Stimulated activated CD4-positive, alpha-beta T cell treated with anti-CD3 and anti-CD28 coated beads, Interleukin-2, amount 100 ng/mL, for 48 hours (primary cell): ENCODE results near the gene BCAN.
A peak's percentile ranks its signal among the peaks of the same experiment; 100 is the strongest.
"Not testable (repeated sequence)": the region's sequence is repeated elsewhere in the genome, so short reads cannot be mapped to it uniquely, and the experiment has no call there.

ENCODE experiments used
- DNase-seq, 2 donors: peaks; one replicate each; pipeline ENCODE4 v3.0.0-alpha.2; 2020

The BCAN gene

GRCh38 chr1:156641761-156642264 is at the start of gene BCAN:
TSS of gene BCAN (plus strand) at chr1:156642117. CDS start at chr1:156646055, 3,938 bp downstream.
- no peak for DNase-seq

- no peak for DNase-seq
Observed at GRCh38 chr1:156592158-156592909, 49.6 kb upstream of the BCAN start.

- no peak for DNase-seq
Observed at GRCh38 chr1:156592910-156593660, 48.8 kb upstream of the BCAN start.

GRCh38 chr1:156593661-156593989 is 48.3 kb upstream of the BCAN start:
- no peak for DNase-seq

DNA sequence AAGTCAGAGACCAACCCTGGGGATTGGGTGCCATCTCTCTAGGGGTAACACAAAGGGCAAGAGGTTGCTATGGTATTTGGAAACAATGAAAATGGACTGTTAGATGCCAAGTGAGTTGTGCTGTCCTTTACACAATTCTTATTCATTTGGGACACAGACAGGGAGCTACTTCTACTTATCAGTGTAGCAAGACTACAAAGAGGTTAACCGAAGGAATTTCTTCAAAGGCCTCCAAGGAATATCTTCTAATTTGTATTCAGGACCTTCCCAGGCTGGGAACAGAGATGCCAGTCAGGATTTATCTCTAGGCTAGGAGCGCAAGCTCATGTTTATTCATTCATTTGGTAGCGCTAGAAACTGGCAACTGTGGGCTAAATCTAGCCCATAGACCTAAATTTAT is 47.7 kb upstream of the BCAN start:
- DNase-seq: no peak

- no peak for DNase-seq
Observed at GRCh38 chr1:156595016-156595415, 46.9 kb upstream of the BCAN start.

GRCh38 chr1:156596426-156596825 is 45.5 kb upstream of the BCAN start:
- no peak for DNase-seq

DNA sequence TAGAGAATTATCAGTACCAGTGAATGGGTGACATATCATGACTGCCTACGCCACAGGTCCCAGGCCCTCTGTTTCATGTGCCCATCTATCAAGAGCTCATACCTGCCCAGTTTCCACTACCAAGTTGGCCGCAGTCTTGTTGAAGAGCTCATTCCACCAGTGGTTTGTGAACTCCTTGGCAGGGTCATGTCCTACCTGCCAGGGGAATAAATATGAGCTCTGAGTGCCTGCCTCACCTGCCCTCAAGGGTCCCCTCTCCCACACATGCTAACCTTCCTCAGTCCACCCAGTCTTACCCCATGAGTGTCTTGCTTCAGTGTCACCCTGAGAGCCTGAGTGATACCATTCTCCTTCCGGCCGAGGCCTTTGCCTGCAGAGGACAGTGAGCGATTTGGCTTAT is 43.8 kb upstream of the BCAN start:
- DNase-seq: no peak

DNA sequence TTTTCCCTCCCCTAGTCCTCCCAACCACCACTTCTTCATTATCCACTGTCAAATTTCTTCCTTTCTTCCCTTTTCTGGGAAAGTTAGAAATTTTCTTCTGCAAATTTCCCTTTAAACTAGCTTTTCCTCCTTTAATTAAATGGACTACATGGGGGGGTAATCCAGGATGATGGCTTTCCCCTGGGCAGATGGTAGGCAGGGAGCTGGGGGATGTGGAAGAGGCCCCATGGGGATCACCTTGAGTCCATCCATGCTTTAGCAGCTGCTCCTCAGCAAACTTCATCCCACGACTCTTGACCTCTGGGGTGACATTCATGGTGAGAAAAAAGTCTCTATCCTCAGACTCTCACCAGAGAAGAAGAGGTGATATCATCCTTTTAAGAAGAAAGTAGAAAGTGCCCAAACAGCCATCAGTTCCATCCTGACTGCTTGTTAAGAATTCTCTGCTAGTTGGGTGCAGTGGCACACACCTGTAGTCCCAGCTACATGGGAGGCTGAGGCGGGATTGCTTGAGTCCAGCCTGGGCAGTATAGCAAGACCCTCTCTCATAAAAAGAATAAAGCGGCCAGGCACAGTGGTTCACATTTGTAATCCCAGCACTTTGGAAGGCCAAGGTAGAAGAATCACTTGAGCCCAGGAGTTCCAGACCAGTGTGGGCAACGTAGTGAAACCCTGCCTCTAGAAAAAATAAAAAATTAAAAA is 43.0 kb upstream of the BCAN start:
- no peak for DNase-seq

- no peak for DNase-seq
Observed at GRCh38 chr1:156599811-156600210, 42.1 kb upstream of the BCAN start.

- no peak for DNase-seq
Observed at GRCh38 chr1:156600733-156601121, 41.2 kb upstream of the BCAN start.

- peak; percentile 67 to 72 for DNase-seq
Observed at GRCh38 chr1:156601122-156601830, 40.6 kb upstream of the BCAN start, which contains the start of gene GPATCH4. TSS of gene GPATCH4 (minus strand) at chr1:156601479.

DNA sequence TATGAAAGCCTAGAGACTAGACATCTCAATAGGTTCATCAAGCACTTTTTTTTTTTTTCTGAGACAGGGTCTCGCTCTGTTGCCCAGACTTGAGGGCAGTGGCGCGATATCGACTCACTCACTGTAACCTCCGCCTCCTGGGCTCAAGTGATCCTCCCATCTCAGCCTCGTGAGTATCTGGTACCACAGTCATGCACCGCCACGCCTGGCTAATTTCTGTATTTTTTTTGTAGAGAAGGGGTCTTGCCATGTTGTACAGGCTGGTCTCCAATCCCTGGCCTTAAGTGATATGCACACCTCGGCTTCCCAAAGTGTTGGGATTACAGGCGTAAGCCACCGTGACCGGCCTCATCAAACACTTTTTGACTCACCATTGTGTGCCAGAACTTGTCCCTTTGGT is 40.0 kb upstream of the BCAN start:
- no peak for DNase-seq

GRCh38 chr1:156602557-156602993 is 39.3 kb upstream of the BCAN start:
- DNase-seq: no peak

GRCh38 chr1:156607344-156607743 is 34.6 kb upstream of the BCAN start:
- not testable (repeated sequence) for DNase-seq

DNA sequence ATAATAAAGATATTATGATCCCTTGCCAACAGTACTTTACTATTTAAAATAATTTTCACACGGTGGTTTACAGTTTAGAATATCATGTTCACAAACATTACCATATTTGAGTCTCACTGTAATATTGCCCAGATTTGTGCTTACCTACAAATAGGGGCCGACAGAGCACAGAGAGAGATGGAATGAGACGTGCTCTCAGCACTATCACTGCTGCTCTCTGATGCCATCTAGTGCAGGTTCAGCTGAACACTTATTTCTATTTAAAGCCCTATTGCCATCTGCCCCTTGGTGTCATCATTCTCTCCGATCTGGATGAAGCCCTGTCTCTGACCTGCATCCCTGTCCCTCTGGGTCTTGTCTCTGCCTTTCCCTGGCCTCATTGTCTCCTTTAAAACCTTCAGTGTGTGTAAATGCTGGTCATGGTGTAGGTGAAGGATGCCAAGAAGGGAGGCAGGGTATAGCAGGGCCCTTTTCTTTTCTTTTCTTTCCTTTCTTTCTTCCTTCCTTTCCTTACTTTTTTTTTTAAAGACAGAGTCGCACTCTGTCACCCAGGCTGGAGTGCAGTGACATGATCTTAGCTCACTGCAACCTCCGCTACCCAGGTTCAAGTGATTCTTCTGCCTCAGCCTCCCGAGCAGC is 33.8 kb upstream of the BCAN start:
- DNase-seq: peak in 1 of 2 donors; percentile 54

- no peak for DNase-seq
Observed at GRCh38 chr1:156608981-156609380, 32.9 kb upstream of the BCAN start.

- DNase-seq: not testable (repeated sequence)
Observed at GRCh38 chr1:156610072-156610471, 31.8 kb upstream of the BCAN start.

GRCh38 chr1:156612666-156613065 is 29.3 kb upstream of the BCAN start:
- no peak for DNase-seq

GRCh38 chr1:156615946-156616345 is 26.0 kb upstream of the BCAN start:
- DNase-seq: no peak

DNA sequence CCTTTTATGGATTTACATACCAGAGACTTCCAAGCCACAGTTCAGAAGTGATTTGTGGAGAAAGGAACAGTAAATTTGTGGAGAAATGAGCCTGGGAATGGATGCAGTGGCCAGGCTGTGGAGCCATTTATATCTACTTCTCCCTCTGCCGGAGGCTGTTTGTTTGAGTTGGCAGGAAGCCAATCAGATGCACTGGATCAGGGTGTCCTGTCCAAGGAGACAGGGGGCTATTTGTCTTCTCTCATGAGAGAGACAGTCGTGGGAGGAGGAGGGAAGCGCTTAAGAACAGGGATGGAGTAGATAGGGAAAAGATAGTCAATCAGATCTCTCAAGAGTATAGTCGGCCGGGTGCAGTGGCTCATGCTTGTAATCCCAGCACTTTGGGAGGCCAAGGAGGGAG is 25.5 kb upstream of the BCAN start:
- no peak for DNase-seq

- DNase-seq: no peak
Observed at GRCh38 chr1:156618853-156619581, 22.9 kb upstream of the BCAN start, which contains the start of gene HAPLN2. TSS of gene HAPLN2 (plus strand) at chr1:156619415. CDS start at chr1:156623491, 4,076 bp downstream.
